HepG2 (cell line): Measurements from ENCODE around the gene MYH7B. TPM values are rescaled to one million over a fixed set of nuclear protein-coding genes. Genes with fewer than 3 reads are reported as not detected.

ENCODE experiments used
- ATAC-seq: fragments of 200-7000 bp; cut with Tn5 transposase; 3 replicates; pipeline ENCODE4 v1.9.1; 2020; ENCODE audit warnings: mild to moderate bottlenecking, moderate library complexity
- BruUV-seq: library from RNA; stranded (reverse); fragments of 400-500 nt; replicated peaks from 2 replicates; lab custom pipeline; 2021; lab: Mats Ljungman, UMichigan
- CTCF ChIA-PET: fragments of 300-600 bp; formaldehyde crosslinking; extraction: SDS; loops from one replicate; lab custom pipeline; 2021; ENCODE audit warnings: low total read pairs, inconsistent platforms, low intra/inter-chr PET ratio; lab: Yijun Ruan, JAX
- POLR2A ChIA-PET: fragments of 350-600 bp; sonication (Branson Sonifier 250); formaldehyde crosslinking; loops from one replicate; lab custom pipeline; 2020; ENCODE audit warnings: antibody characterized with exemption, inconsistent platforms; lab: Yijun Ruan, JAX
- DNase-seq: peaks from one replicate; pipeline ENCODE4 v3.0.0-alpha.2; 2015; ENCODE audit warnings: low spot score
- FAIRE-seq: peaks from 3 replicates; lab custom pipeline; 2011; peaks lifted over from hg19 to GRCh38; lab: Jason Lieb, UNC
- H2AFZ ChIP-seq: one replicate; pipeline ENCODE4 v1.6.1; 2011; ENCODE audit warnings: low read length, inconsistent platforms
- H3K27ac ChIP-seq: fragments of 300-600 bp; 3 replicates; pipeline ENCODE4 v1.8.0; 2011; ENCODE audit warnings: mixed run types, mild to moderate bottlenecking, mixed read lengths, low read length, inconsistent platforms; ENCODE audit not compliant: insufficient read depth; ENCODE audit errors: extremely low read length
- H3K27me3 ChIP-seq, 2 experiments: fragments of 200-600 bp in 1 of 2; 2 replicates in 1 of 2; 3 replicates in 1 of 2; pipeline versions ENCODE4 v1.6.0 to v1.8.0; 2011; ENCODE audit warnings: low read length in 2 of 2, mild to moderate bottlenecking in 2 of 2, moderate library complexity in 2 of 2, inconsistent platforms in 1 of 2; ENCODE audit not compliant: insufficient read depth in 2 of 2, control insufficient read depth in 1 of 2
- H3K36me3 ChIP-seq, 2 experiments: fragments of 200-600 bp in 1 of 2; replicated peaks in 1 of 2; 2 replicates in 1 of 2; 3 replicates in 1 of 2; pipeline versions ENCODE4 v1.5.1 to v1.8.0; 2011; ENCODE audit warnings: low read length in 2 of 2, inconsistent platforms in 1 of 2; ENCODE audit not compliant: insufficient read depth in 2 of 2, control insufficient read depth in 1 of 2
- H3K4me1 ChIP-seq: 2 replicates; pipeline ENCODE4 v1.5.1; 2012; ENCODE audit warnings: low read length, inconsistent platforms; ENCODE audit not compliant: insufficient read depth
- H3K4me2 ChIP-seq: 2 replicates; pipeline ENCODE4 v1.6.0; 2011; ENCODE audit warnings: low read depth, low read length, inconsistent platforms
- H3K4me3 ChIP-seq, 3 experiments: fragments of 200-600 bp in 1 of 3; sonication (generic), shearing (Covaris generic) in 1 of 3; replicated peaks in 1 of 3; 2 replicates each; pipeline ENCODE4 v1.5.1; 2011 to 2016; ENCODE audit warnings: low read length in 3 of 3, inconsistent platforms in 2 of 3, low read depth in 2 of 3, mild to moderate bottlenecking in 2 of 3, control low read depth in 1 of 3, mixed read lengths in 1 of 3; ENCODE audit not compliant: insufficient read depth in 1 of 3
- H3K79me2 ChIP-seq: one replicate; pipeline ENCODE4 v1.6.1; 2011; ENCODE audit warnings: low read length, inconsistent platforms; ENCODE audit not compliant: insufficient read depth
- H3K9ac ChIP-seq: 2 replicates; pipeline ENCODE4 v1.6.0; 2011; ENCODE audit warnings: mild to moderate bottlenecking, low read depth, low read length, inconsistent platforms; ENCODE audit not compliant: insufficient read depth
- H3K9me3 ChIP-seq: 2 replicates; pipeline ENCODE4 v1.5.1; 2012; ENCODE audit warnings: mild to moderate bottlenecking, low read length
- H4K20me1 ChIP-seq: 2 replicates; pipeline ENCODE4 v1.6.0; 2011; ENCODE audit warnings: inconsistent platforms, mild to moderate bottlenecking, low read length, moderate library complexity; ENCODE audit not compliant: insufficient read depth
- GABPB1 ChIP-seq: IDR thresholded peaks from 2 replicates; pipeline ENCODE4 v1.6.1; 2016; ENCODE audit warnings: mild to moderate bottlenecking, missing genetic modification reagents, moderate library complexity, missing compliant biosample characterization
- POLR2AphosphoS5 ChIP-seq: IDR thresholded peaks from 2 replicates; pipeline ENCODE4 v1.6.1; 2012; ENCODE audit warnings: low read depth, low read length
- SMAD3 ChIP-seq: sonication (generic); formaldehyde crosslinking; IDR thresholded peaks from 2 replicates; pipeline ENCODE4 v1.4.0; 2020; ENCODE audit warnings: missing genetic modification reagents
- THAP9 ChIP-seq: sonication (generic); formaldehyde crosslinking; IDR thresholded peaks from 2 replicates; pipeline ENCODE4; 2020; ENCODE audit warnings: missing genetic modification reagents, mild to moderate bottlenecking, borderline replicate concordance
- ZNF10 ChIP-seq: sonication (generic); formaldehyde crosslinking; IDR thresholded peaks from 2 replicates; pipeline ENCODE4 v1.4.0; 2020; ENCODE audit warnings: mild to moderate bottlenecking, low read depth, missing genetic modification reagents, borderline replicate concordance
- ZNF280B ChIP-seq: sonication (generic); formaldehyde crosslinking; IDR thresholded peaks from 2 replicates; pipeline ENCODE4 v1.5.0; 2020; ENCODE audit warnings: missing genetic modification reagents, mild to moderate bottlenecking, borderline replicate concordance
- WGBS: methylation state at CpG from one replicate; pipeline ENCODE4 v1.1.6; 2017; ENCODE audit warnings: low lambda C conversion rate; 5-methylcytosine and 5-hydroxymethylcytosine counted together
- in situ Hi-C: cut with HindIII; loops from 2 replicates; pipeline ENCODE4 v1.10.0; 2017; ENCODE audit warnings: low pct_unique_long_range_greater_than_20kb; ENCODE audit not compliant: extremely low pct_ligation_motif_present
- intact Hi-C: fragments of 100-400 bp; cut with micrococcal nuclease; formaldehyde crosslinking; loops from one replicate; pipeline ENCODE4 v1.10.0; 2022; ENCODE audit not compliant: unreplicated experiment
- polyA plus RNA-seq, 8 experiments: library from polyadenylated mRNA; depleted of rRNA in 3 of 8; stranded (reverse) in 7 of 8; unstranded in 1 of 8; fragments of >200 nt; fragmentation: Illumina TruSeq in 4 of 8; extraction: Trizol in 4 of 8; gene quantifications; 2 replicates each; pipeline versions ENCODE4 v1.2.1 to v1.2.3, GENCODE V29; 2011 to 2016; ENCODE audit warnings: low read depth in 4 of 8, missing spikeins in 1 of 8, mixed read lengths in 1 of 8; ENCODE audit not compliant: insufficient read depth in 1 of 8
- total RNA-seq, 5 experiments: library from RNA; depleted of rRNA; stranded (reverse); fragments of >200 nt; fragmentation: Illumina TruSeq; extraction: Trizol; gene quantifications; 2 replicates each; pipeline ENCODE4 v1.2.3, GENCODE V29; 2016; ENCODE audit warnings: low read depth in 1 of 5

The MYH7B gene
- total and polyA plus RNA-seq, 2 of the 13 experiments (the other 11 are each of a cell fraction or from before 2014, with no cell fraction given) = 0.05 to 0.20 TPM

- TF ChIP-seq THAP9 (CRISPR knock-in tag) = peak; percentile 38; the same call in 1 of the 2 replicates
Measured at GRCh38 chr20:34931771-34932170, 23.9 kb upstream of the MYH7B start (continued).

GRCh38 chr20:34938466-34939163, 17.1 kb upstream of the MYH7B start:
- in situ Hi-C loops (no loop called here), intact Hi-C loops (no loop called here)
- ATAC-seq (no peak), DNase-seq (no peak), FAIRE-seq (no peak)
- no peak overlapping the region for H3K4me3 ChIP-seq
- no peak overlapping the region for H3K27ac ChIP-seq
- no peak overlapping the region for H2AFZ ChIP-seq
- no peaks in the 10 kb centered on the region for H4K20me1 ChIP-seq
- TF ChIP-seq ZNF280B (CRISPR knock-in tag) (0 out of 2 replicates have a peak, but pooled peaks have one; percentile 31), SMAD3 (CRISPR knock-in tag) (no peak), ZNF10 (CRISPR knock-in tag) (no peak), GABPB1 (CRISPR knock-in tag) (no peak), POLR2AphosphoS5 (no peak)
- 97% methylated on average over 14 of the region's 14 CpGs for WGBS
- H3K79me2 ChIP-seq = no peaks in the 10 kb centered on the region
- ChIA-PET CTCF (no interaction called here), POLR2A (interaction anchor here (0.7 kb wide), 1 partner anchor 8 kb away, joined by 3 read pairs; no protein-coding TSS in a partner anchor)
- H3K27me3 ChIP-seq = no peaks in the 10 kb centered on the region
- H3K9ac ChIP-seq = no peak overlapping the region
- BruUV-seq = no TSS peak
- H3K4me1 ChIP-seq = no peaks in the 10 kb centered on the region
- no peaks in the 10 kb centered on the region for H3K9me3 ChIP-seq
- peaks cover 24 to 79% of the 10 kb centered on the region in 2 experiments for H3K36me3 ChIP-seq
- no peak overlapping the region for H3K4me2 ChIP-seq
